Erythroblast (primary cell): ENCODE data around the gene NPM3.
A peak's percentile ranks its signal among the peaks of the same experiment; 100 is the strongest.

Source experiments
- DNase-seq, 2 experiments: peaks; one replicate each; lab custom pipeline; 2025; lab: John Stamatoyannopoulos, UW
- GATA1 ChIP-seq: IDR thresholded peaks from 2 replicates; pipeline ENCODE4 v1.6.1; 2011; ENCODE audit warnings: low read depth, mild to moderate bottlenecking, control low read depth, low read length, moderate library complexity
- POLR2A ChIP-seq: IDR thresholded peaks from 2 replicates; pipeline ENCODE4 v1.6.1; 2011; ENCODE audit warnings: mild to moderate bottlenecking, low read length

Gene NPM3

GRCh38 chr10:101782811-101783735 is at the start of gene NPM3:
Gene NPM3 (minus strand): TSS chr10:101783446. CDS start chr10:101783390, 56 bp downstream.
- TF ChIP-seq POLR2A: peak; percentile 46
- no peak for TF ChIP-seq GATA1
- peak; percentile 83 to 85 for DNase-seq

DNA sequence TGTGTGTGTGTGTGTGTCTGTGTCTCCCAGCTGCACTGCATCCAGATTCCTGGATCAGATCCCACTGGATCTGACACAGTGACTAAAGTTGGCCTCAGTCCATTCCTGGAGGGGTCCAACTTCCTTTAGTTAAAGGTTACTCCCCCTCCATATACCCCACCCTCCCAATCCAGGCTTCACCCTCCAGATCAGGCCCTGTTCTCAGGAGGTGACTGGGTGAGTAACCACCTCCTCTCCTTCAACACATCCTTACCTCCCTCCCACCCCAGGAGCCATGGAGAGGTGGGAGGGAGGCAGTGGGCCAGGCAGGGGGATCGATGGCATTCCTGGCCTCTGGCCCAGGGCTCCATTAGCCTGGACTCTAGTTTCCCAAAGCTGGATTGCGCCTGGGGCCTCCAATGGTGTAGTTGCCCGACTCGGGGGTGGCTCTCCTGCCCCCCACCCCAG is 49.1 kb upstream of the NPM3 start:
- TF ChIP-seq POLR2A: no peak
- TF ChIP-seq GATA1: no peak
- no peak for DNase-seq

- DNase-seq: peak in 1 of 2 experiments; percentile 28
- TF ChIP-seq POLR2A: no peak
- no peak for TF ChIP-seq GATA1
Measured at GRCh38 chr10:101831169-101831811, 48.0 kb upstream of the NPM3 start.

DNA sequence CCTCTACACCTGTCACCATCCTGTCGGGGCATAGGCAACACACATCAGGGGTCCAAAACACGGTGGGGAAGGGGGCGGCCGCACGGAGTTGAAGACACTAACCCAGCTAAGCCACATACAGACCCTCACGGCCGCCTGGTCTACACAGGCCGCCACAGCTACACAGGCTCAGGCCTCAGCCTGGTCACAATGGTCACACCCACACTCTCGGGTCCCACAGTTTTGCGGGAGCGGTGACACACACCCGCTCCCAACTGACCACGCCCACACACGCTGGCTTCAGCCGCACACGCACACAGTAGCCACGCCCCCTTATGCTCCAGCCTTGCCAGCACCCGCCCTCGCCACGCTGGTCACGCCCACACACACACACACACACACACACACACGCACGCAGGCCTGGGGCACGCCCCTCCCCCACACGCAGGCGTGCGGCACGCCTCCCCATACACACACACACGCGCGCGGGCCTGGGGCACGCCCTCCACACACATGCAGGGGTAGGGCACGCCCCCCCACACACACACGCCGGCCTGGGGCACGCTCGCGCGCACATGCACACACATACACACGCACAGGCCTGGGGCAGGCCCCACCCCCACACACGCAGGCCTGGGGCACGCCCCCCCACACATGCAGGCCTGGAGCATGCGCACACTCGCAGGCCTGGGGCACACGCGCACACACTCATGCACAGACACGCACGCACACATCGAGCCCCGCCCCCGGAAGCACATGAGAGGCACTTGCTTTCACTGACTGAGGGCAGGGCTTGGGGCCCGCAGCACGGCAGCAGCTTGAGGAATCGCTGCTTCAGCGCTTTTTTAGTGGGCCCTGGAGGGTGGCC is 47.3 kb upstream of the NPM3 start:
- no peak for TF ChIP-seq POLR2A
- no peak for TF ChIP-seq GATA1
- DNase-seq: peak; percentile 93 to 94

DNA sequence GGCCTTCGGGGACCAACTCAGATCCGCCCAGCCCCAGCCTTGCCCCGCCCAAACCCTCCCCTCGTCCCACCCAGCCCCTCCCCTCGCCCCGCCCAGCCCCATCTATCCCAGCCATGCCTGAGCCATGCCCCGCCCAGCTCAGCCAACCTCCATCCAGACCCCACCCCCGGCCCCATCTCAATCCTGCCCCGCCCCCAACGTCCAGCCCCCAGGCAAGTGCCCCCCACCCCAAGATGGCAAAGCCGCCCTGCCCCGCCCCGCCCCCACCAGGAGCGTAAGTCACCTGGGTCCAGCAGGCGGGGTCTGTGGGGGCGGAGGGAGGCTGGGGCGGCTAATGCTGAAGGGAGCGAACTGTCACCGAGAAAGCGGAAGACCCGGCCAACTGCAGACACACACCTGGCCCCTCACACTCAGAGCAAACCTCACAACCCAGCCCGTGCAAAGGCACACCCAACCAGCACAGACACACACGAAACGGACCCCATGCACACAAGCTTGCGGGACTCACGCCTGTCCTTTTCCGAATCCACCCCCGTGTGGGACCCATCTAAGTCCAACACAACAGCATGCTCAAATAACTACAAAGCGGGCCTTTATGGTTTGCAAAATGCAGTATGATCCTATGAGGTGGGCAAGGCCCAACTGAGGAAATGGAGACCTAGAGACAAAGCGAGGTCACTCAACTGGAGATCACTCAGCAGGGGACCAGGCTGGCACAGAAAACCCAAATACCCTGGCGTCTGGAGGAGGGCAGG is 46.5 kb upstream of the NPM3 start:
- peak; percentile 65 to 72 for DNase-seq
- TF ChIP-seq POLR2A: no peak
- TF ChIP-seq GATA1: no peak

DNA sequence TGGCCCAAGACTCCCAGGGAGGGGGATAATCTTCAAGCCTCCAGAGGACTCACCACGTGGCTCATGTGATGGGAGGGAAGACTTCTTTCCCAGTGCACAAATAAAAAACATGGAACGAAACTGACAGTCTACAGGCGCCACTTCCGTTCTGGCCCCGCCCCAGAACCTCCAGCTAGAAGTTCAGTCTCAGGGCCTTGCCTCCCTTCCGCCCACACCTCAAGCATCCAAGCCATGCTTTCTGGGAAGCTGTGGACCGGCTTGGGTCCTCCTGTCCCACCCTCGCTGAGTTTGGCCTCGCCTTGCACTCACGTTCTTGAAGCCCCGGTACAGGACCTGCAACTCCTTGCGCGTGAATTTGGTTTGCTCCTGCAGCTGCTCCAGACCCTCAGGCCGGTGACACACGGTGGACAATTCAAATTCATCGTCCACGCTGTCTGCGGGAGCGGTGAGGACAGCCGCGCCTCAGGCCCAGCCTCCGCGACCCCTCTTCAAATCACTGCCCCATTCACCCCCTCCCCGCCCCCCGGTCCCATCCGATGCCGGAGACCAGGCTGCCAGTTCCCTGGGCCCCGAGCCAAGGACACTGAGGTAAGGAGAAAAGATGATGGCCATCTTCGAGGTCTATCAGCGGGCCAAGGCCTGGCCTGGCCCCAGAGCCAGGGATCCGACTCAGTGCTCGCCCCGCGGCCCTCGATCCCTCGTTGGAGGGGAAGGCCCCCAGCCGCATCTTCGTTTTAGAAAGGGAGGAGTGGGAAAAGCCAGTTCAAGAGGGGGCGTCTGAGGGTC is 45.7 kb upstream of the NPM3 start:
- TF ChIP-seq GATA1 (no peak), POLR2A (no peak)
- no peak for DNase-seq

DNA sequence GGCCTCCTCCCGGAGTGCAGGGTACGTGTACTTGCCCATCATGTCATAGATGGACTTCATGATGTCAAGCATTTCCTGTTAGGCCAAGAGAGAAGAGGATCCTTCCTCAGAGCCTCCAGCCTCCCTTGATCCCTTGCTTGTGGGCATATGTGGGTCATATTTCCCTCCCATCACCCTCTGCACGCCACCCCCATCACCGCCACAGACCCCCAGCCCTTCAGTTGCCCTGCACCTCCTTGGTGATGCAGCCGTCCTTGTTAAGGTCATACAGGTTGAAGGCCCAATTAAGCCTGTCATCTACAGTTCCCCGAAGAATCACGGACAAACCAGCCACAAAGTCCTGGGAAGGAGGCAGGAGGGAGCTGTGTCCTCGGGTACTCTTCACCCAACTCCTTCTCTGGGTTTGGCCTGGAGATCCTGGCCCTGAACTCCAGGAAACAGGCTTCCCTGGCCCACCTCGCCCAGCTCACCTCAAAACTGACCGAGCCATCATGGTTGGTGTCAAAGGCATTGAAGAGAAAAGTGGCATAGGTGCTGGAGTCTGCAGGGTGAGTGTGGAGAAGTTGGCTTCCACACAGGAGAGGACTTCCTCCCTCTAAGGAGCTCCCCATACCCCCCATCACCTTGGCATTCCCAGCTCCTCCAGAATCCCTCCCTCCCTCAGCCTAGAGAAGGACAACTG is 44.8 kb upstream of the NPM3 start:
- no peak for DNase-seq
- no peak for TF ChIP-seq GATA1
- TF ChIP-seq POLR2A: no peak

DNA sequence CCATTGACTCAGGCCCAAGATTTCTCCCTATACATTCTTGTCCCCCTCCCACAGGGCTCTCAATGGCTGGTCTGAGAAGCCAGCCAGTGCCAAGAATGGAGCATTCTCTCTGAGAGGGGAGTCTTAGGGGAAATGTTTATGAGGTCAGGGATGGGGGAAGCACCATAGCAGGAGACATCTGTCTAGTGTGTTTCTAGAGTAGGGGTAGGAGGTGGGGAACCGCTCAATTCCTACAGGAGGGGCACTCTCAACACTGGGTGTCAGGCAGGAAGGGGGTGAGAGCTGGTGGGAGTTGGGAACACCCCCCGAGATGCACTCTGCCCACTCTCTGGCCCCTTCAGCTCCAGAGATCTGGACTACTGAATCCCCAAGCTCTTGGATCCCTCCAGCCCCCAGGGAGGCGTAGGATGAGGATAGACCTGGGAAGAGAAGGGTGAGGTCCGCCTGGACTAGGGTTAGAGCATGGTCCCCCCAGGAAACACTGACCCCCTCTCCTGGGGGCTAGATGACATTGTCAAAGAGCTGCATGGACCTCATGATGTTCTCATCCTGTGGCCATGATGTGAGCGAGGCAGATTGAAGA is 43.7 kb upstream of the NPM3 start:
- TF ChIP-seq POLR2A (no peak), GATA1 (no peak)
- DNase-seq: no peak

GRCh38 chr10:101824736-101825135 is 41.5 kb upstream of the NPM3 start:
- TF ChIP-seq POLR2A (no peak), GATA1 (no peak)
- peak; percentile 63 to 85 for DNase-seq

DNA sequence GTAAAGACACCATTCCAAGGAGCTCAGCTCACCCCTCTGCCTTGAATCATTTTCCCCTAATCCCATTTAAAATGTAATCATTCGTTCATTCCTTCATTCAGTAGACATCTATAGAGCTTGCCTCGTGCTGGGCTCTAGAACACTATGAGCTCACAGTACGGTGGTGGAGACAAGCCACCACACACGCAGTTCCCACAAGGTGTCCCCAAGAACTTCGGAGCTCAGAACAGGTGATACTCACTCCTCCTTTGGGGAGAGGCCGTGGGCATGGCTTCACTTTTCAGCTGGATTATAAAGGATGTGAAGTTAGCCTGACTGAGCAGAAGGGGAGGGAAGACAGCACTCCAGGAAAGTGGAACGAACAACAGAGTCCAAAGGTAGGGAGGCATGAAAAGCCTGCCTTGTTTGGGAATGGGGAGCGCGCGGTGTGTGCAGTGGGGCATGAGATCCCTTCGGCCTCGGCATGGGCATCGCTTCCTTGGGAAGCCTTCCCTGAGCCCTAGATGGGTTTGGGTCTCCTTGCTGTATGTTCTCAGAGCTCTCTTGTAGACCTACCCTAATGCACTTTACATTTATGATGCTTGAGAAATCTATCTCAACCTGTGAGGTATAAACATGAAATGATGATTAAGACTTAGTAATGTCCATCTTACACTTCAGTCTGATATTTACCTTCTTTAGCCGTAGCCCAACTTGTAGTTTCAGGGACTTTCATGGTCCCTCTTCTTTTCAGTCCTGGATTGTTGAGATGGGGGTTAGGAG is 35.8 kb upstream of the NPM3 start:
- DNase-seq: no peak
- no peak for TF ChIP-seq GATA1
- TF ChIP-seq POLR2A: no peak

GRCh38 chr10:101818119-101818871 is 35.0 kb upstream of the NPM3 start, which contains the start of gene OGA:
Gene OGA (minus strand): TSS chr10:101818444. CDS start chr10:101818022, 422 bp downstream.
- TF ChIP-seq GATA1 (no peak), POLR2A (peak; percentile 95)
- peak; percentile 99 to 100 for DNase-seq
